Hepatocyte (in vitro differentiated cells): ENCODE measurements around the gene KRTAP10-1.

Experiments used
- CTCF ChIP-seq: fragments of 200-600 bp; sonication (generic); IDR thresholded peaks from 2 replicates; pipeline ENCODE4 v1.5.1; 2016; ENCODE audit warnings: antibody characterized with exemption, mild to moderate bottlenecking; ENCODE audit not compliant: poor library complexity
- EZH2 ChIP-seq: fragments of 200-600 bp; sonication (generic); IDR thresholded peaks from 2 replicates; pipeline ENCODE4 v1.6.1; 2016; ENCODE audit warnings: antibody characterized with exemption, mild to moderate bottlenecking, borderline replicate concordance
- EZH2phosphoT487 ChIP-seq: fragments of 200-600 bp; sonication (generic); IDR thresholded peaks from one replicate; pipeline ENCODE4 v1.6.1; 2018; ENCODE audit warnings: antibody characterized with exemption, mild to moderate bottlenecking, low read depth, moderate library complexity; ENCODE audit not compliant: unreplicated experiment, severe bottlenecking

- TF ChIP-seq CTCF (no peak), EZH2phosphoT487 (no peak), EZH2 (no peak)
Observed at GRCh38 chr21:44495611-44496563, 44.1 kb downstream of the KRTAP10-1 start.
